Measurements from ENCODE around the gene METTL17. TPM values are rescaled to one million over a fixed set of nuclear protein-coding genes. Genes with fewer than 3 reads are reported as not detected.

METTL17 gene
- total and polyA plus RNA-seq, 2 donors (not counting 1 experiment from before 2014, with no cell fraction given): 28.4 to 47.7 TPM

- H3K4me1 ChIP-seq (ENCODE audit: control insufficient read depth, extremely low read depth, insufficient read depth, low read length): no peaks in the 10 kb centered on the region
- H3K9ac ChIP-seq (ENCODE audit: insufficient read depth, low read length): no peak within 1 kb of the TSS
- no peaks in the 10 kb centered on the region for H3K36me3 ChIP-seq (ENCODE audit: control insufficient read depth, insufficient read depth, low read length)
- peaks cover 13% of the 10 kb centered on the region for H3K27me3 ChIP-seq (ENCODE audit: control insufficient read depth, insufficient read depth, low read length)
- no peaks in the 10 kb centered on the region for H4K20me1 ChIP-seq (ENCODE audit: control insufficient read depth, extremely low read depth, insufficient read depth, low read length)
- no peaks in the 10 kb centered on the region for H3K9me3 ChIP-seq (ENCODE audit: control insufficient read depth, insufficient read depth, low read depth, low read length)
- no peak within 1 kb of the TSS for H3K4me3 ChIP-seq (replicated peaks in 1 of 4; ENCODE audit: control extremely low read depth in 1 of 4, insufficient read depth in 1 of 4, low read depth in 3 of 4, low read length in 4 of 4)
- TF ChIP-seq EZH2 (IDR thresholded peaks at IDR 0.05; ENCODE audit: low read length, missing control alignments): no peak
- TF ChIP-seq, protein P1, sequence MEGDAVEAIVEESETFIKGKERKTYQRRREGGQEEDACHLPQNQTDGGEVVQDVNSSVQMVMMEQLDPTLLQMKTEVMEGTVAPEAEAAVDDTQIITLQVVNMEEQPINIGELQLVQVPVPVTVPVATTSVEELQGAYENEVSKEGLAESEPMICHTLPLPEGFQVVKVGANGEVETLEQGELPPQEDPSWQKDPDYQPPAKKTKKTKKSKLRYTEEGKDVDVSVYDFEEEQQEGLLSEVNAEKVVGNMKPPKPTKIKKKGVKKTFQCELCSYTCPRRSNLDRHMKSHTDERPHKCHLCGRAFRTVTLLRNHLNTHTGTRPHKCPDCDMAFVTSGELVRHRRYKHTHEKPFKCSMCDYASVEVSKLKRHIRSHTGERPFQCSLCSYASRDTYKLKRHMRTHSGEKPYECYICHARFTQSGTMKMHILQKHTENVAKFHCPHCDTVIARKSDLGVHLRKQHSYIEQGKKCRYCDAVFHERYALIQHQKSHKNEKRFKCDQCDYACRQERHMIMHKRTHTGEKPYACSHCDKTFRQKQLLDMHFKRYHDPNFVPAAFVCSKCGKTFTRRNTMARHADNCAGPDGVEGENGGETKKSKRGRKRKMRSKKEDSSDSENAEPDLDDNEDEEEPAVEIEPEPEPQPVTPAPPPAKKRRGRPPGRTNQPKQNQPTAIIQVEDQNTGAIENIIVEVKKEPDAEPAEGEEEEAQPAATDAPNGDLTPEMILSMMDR (conservative IDR thresholded peaks at IDR 0.05 in 1 of 2, IDR thresholded peaks at IDR 0.05 in 1 of 2; ENCODE audit: low read depth in 1 of 2, low read length in 2 of 2): no peak
- H3K79me2 ChIP-seq (ENCODE audit: control insufficient read depth, insufficient read depth, low read length): no peaks in the 10 kb centered on the region
- no peak within 1 kb of the TSS for H2AFZ ChIP-seq (ENCODE audit: low read length)
- DNase-seq (ENCODE audit: low read depth in 2 of 2): peak in 1 of 2 donors; percentile 57
- H3K27ac ChIP-seq (ENCODE audit: insufficient read depth, low read length): no peak within 1 kb of the TSS
- no peak within 1 kb of the TSS for H3K4me2 ChIP-seq (ENCODE audit: extremely low read depth, insufficient read depth, low read length)
These were observed 52.1 kb downstream of the METTL17 start, which contains the start of gene RNASE7 for GRCh38 chr14:21041676-21042433. TSS of gene RNASE7 (plus strand) at chr14:21042362. CDS start at chr14:21042993, 631 bp downstream.

DNA sequence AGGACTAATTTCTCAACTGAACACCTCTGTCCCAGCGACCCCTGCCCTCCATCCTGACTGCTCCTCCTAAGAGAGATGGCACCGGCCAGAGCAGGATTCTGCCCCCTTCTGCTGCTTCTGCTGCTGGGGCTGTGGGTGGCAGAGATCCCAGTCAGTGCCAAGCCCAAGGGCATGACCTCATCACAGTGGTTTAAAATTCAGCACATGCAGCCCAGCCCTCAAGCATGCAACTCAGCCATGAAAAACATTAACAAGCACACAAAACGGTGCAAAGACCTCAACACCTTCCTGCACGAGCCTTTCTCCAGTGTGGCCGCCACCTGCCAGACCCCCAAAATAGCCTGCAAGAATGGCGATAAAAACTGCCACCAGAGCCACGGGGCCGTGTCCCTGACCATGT is 53.1 kb downstream of the METTL17 start:
- Histone ChIP-seq H3K4me2 (ENCODE audit: extremely low read depth, insufficient read depth, low read length) (no peak overlapping the region), H4K20me1 (ENCODE audit: control insufficient read depth, extremely low read depth, insufficient read depth, low read length) (no peaks in the 10 kb centered on the region), H3K36me3 (ENCODE audit: control insufficient read depth, insufficient read depth, low read length) (no peaks in the 10 kb centered on the region), H3K9ac (ENCODE audit: insufficient read depth, low read length) (no peak overlapping the region), H3K27ac (ENCODE audit: insufficient read depth, low read length) (no peak overlapping the region), H2AFZ (ENCODE audit: low read length) (no peak overlapping the region), H3K27me3 (ENCODE audit: control insufficient read depth, insufficient read depth, low read length) (peaks cover 11% of the 10 kb centered on the region), H3K4me1 (ENCODE audit: control insufficient read depth, extremely low read depth, insufficient read depth, low read length) (no peaks in the 10 kb centered on the region), H3K9me3 (ENCODE audit: control insufficient read depth, insufficient read depth, low read depth, low read length) (no peaks in the 10 kb centered on the region), H3K79me2 (ENCODE audit: control insufficient read depth, insufficient read depth, low read length) (no peaks in the 10 kb centered on the region), H3K4me3 (replicated peaks in 1 of 4; ENCODE audit: control extremely low read depth in 1 of 4, insufficient read depth in 1 of 4, low read depth in 3 of 4, low read length in 4 of 4) (no peak overlapping the region)
- TF ChIP-seq, protein P1 (conservative IDR thresholded peaks at IDR 0.05 in 1 of 2, IDR thresholded peaks at IDR 0.05 in 1 of 2; ENCODE audit: low read depth in 1 of 2, low read length in 2 of 2): no peak
- TF ChIP-seq EZH2 (IDR thresholded peaks at IDR 0.05; ENCODE audit: low read length, missing control alignments): no peak
- no peak for DNase-seq (ENCODE audit: low read depth in 2 of 2)

- H3K4me3 ChIP-seq (replicated peaks in 1 of 4; ENCODE audit: control extremely low read depth in 1 of 4, insufficient read depth in 1 of 4, low read depth in 3 of 4, low read length in 4 of 4): no peak overlapping the region
- H3K27ac ChIP-seq (ENCODE audit: insufficient read depth, low read length): no peak overlapping the region
- peaks cover 8% of the 10 kb centered on the region for H3K27me3 ChIP-seq (ENCODE audit: control insufficient read depth, insufficient read depth, low read length)
- H3K9me3 ChIP-seq (ENCODE audit: control insufficient read depth, insufficient read depth, low read depth, low read length): no peaks in the 10 kb centered on the region
- no peaks in the 10 kb centered on the region for H3K36me3 ChIP-seq (ENCODE audit: control insufficient read depth, insufficient read depth, low read length)
- no peaks in the 10 kb centered on the region for H4K20me1 ChIP-seq (ENCODE audit: control insufficient read depth, extremely low read depth, insufficient read depth, low read length)
- no peak overlapping the region for H2AFZ ChIP-seq (ENCODE audit: low read length)
- H3K9ac ChIP-seq (ENCODE audit: insufficient read depth, low read length): no peak overlapping the region
- no peak for DNase-seq (ENCODE audit: low read depth in 2 of 2)
- no peaks in the 10 kb centered on the region for H3K79me2 ChIP-seq (ENCODE audit: control insufficient read depth, insufficient read depth, low read length)
- no peaks in the 10 kb centered on the region for H3K4me1 ChIP-seq (ENCODE audit: control insufficient read depth, extremely low read depth, insufficient read depth, low read length)
- no peak overlapping the region for H3K4me2 ChIP-seq (ENCODE audit: extremely low read depth, insufficient read depth, low read length)
- no peak for TF ChIP-seq EZH2 (IDR thresholded peaks at IDR 0.05; ENCODE audit: low read length, missing control alignments)
- TF ChIP-seq, protein P1 (conservative IDR thresholded peaks at IDR 0.05 in 1 of 2, IDR thresholded peaks at IDR 0.05 in 1 of 2; ENCODE audit: low read depth in 1 of 2, low read length in 2 of 2): no peak
These were observed 53.7 kb downstream of the METTL17 start for GRCh38 chr14:21043387-21043973.

Data from fibroblast of lung (primary cell).